Uterus (tissue), 4 donors: ENCODE results near the gene BCAS4. TPM values are rescaled to one million over a fixed set of nuclear protein-coding genes. Genes with fewer than 3 reads are reported as not detected.

Experiments used
- DNase-seq, 2 donors: peaks; one replicate each; pipeline ENCODE4 v3.0.0-alpha.2; 2019 to 2020
- H3K27ac ChIP-seq, 2 donors: fragments of 200-600 bp; sonication (generic); 1 replicate in 1 of 2; 2 replicates in 1 of 2; pipeline ENCODE4 v1.5.1; 2016 to 2018
- H3K27me3 ChIP-seq, 2 donors: fragments of 200-600 bp; sonication (generic); one replicate each; pipeline ENCODE4 v1.5.1; 2018 to 2019; ENCODE audit warnings: control low read depth in 1 of 2
- H3K36me3 ChIP-seq, 2 donors: fragments of 200-600 bp; sonication (generic); one replicate each; pipeline ENCODE4 v1.5.1; 2019; ENCODE audit warnings: control low read depth in 1 of 2
- H3K4me1 ChIP-seq, 2 donors: fragments of 200-600 bp; sonication (generic); one replicate each; pipeline ENCODE4 v1.5.1; 2018 to 2019; ENCODE audit warnings: control low read depth in 1 of 2
- H3K4me3 ChIP-seq, 2 donors: fragments of 200-600 bp; sonication (generic); 1 replicate in 1 of 2; 2 replicates in 1 of 2; pipeline ENCODE4 v1.5.1; 2018 to 2019; ENCODE audit warnings: mild to moderate bottlenecking in 1 of 2
- H3K9me3 ChIP-seq, 2 donors: fragments of 200-600 bp; sonication (generic); one replicate each; pipeline ENCODE4 v1.5.1; 2019; ENCODE audit warnings: control low read depth in 1 of 2
- POLR2A ChIP-seq, 2 donors: fragments of 450-650 bp; IDR thresholded peaks; one replicate each; pipeline ENCODE4 v1.6.1; 2016; ENCODE audit warnings: antibody characterized with exemption in 2 of 2, mild to moderate bottlenecking in 1 of 2, moderate library complexity in 1 of 2
- intact Hi-C: fragments of 100-400 bp; cut with DNase I; formaldehyde crosslinking; loops from one replicate; pipeline ENCODE4 v1.15.1; 2023; ENCODE audit warnings: low total_unique reads
- small RNA-seq: library from RNA; depleted of rRNA; stranded (forward); fragments of <200 nt; gene quantifications from one replicate; pipeline ENCODE3, GENCODE V24; 2016
- total RNA-seq, 4 donors: library from RNA; depleted of rRNA in 3 of 4; stranded (reverse); fragments of >200 nt in 3 of 4; gene quantifications; one replicate each; pipeline versions ENCODE4 v1.1.0 to v1.2.4, GENCODE V29; 2014 to 2023
- TF ChIP-seq, protein P1 (sequence below), 4 experiments: fragments of 200-600 bp in 2 of 4; fragments of 450-650 bp in 2 of 4; sonication (generic) in 2 of 4; IDR thresholded peaks; one replicate each; pipeline ENCODE4 v1.5.1; 2016 to 2019; ENCODE audit warnings: antibody characterized with exemption in 4 of 4, mild to moderate bottlenecking in 2 of 4, moderate library complexity in 1 of 4
- donor health status: DM: yes; HTN: yes; CAD: no.

Gene BCAS4
- total RNA-seq, 4 donors from 2014 or later, result under 0.01 to 9.1 (median 3.5) TPM; not detected in 1

GRCh38 chr20:50920997-50921396 is 126.1 kb downstream of the BCAS4 start:
- no peaks in the 10 kb centered on the region for H3K9me3 ChIP-seq
- intact Hi-C loops, result loop anchor here (10.0 kb wide), 1 partner anchor 126 kb away; the partner anchor contains the start of gene BCAS4
- H3K4me1 ChIP-seq, result peaks cover 0 to 40% of the 10 kb centered on the region in 2 donors
- H3K36me3 ChIP-seq, result no peaks in the 10 kb centered on the region
- H3K4me3 ChIP-seq, result no peak overlapping the region
- no peak for TF ChIP-seq POLR2A (IDR thresholded peaks at IDR 0.05)
- TF ChIP-seq, protein P1, sequence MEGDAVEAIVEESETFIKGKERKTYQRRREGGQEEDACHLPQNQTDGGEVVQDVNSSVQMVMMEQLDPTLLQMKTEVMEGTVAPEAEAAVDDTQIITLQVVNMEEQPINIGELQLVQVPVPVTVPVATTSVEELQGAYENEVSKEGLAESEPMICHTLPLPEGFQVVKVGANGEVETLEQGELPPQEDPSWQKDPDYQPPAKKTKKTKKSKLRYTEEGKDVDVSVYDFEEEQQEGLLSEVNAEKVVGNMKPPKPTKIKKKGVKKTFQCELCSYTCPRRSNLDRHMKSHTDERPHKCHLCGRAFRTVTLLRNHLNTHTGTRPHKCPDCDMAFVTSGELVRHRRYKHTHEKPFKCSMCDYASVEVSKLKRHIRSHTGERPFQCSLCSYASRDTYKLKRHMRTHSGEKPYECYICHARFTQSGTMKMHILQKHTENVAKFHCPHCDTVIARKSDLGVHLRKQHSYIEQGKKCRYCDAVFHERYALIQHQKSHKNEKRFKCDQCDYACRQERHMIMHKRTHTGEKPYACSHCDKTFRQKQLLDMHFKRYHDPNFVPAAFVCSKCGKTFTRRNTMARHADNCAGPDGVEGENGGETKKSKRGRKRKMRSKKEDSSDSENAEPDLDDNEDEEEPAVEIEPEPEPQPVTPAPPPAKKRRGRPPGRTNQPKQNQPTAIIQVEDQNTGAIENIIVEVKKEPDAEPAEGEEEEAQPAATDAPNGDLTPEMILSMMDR (IDR thresholded peaks at IDR 0.05), result no peak
- H3K27ac ChIP-seq, result no peak overlapping the region
- no peaks in the 10 kb centered on the region for H3K27me3 ChIP-seq
- DNase-seq, result no peak

DNA sequence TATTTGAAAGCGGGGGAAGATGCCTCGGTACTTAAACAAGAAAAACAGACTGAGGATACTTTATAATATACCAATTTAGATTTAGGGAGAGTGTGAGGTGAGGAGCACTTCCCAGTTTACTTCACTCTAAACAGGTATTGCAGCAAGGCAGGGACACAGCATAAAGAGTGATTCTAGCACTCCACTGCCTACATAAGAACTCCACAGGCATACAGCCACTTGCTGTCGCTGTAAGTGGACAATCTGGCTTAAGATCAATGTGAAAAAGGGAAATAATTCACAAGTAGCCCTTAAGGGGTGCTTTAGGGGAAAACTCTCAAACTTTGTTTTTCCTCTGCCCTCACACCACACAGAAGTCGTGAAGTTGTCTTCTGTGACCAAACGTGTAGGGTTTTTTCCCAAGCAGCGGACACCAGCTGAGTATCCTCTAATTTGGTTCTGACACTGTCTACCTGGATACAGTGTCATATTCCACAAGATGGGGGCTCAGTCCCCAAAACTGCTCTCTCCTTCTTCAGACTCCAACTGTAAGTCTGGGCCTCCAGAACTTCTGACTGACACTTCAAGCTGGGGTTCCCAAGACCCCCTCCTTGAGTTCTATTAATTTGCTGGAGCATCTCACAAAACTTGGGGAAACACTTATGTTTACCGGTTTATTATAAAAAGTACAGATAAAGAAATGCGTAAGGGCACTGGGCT is 127.1 kb downstream of the BCAS4 start:
- Histone ChIP-seq H3K4me1 (peaks cover 0 to 39% of the 10 kb centered on the region in 2 donors), H3K4me3 (no peak overlapping the region), H3K27ac (no peak overlapping the region), H3K27me3 (no peaks in the 10 kb centered on the region), H3K36me3 (no peaks in the 10 kb centered on the region), H3K9me3 (no peaks in the 10 kb centered on the region)
- no peak for DNase-seq
- intact Hi-C loops, result loop anchor here (10.0 kb wide), 1 partner anchor 127 kb away; the partner anchor contains the start of gene BCAS4
- TF ChIP-seq POLR2A (IDR thresholded peaks at IDR 0.05), result no peak
- TF ChIP-seq, protein P1 (IDR thresholded peaks at IDR 0.05), result no peak

- Histone ChIP-seq H3K4me3 (no peak overlapping the region), H3K9me3 (no peaks in the 10 kb centered on the region), H3K27ac (no peak overlapping the region), H3K27me3 (no peaks in the 10 kb centered on the region), H3K4me1 (peaks cover 6 to 28% of the 10 kb centered on the region in 2 donors), H3K36me3 (no peaks in the 10 kb centered on the region)
- no peak for DNase-seq
- intact Hi-C loops, result loop anchor here (10.0 kb wide), 1 partner anchor 130 kb away; the partner anchor contains the start of gene BCAS4
- TF ChIP-seq, protein P1 (IDR thresholded peaks at IDR 0.05), result no peak
- TF ChIP-seq POLR2A (IDR thresholded peaks at IDR 0.05), result no peak
These were observed 129.5 kb downstream of the BCAS4 start for GRCh38 chr20:50924261-50924920.

- Histone ChIP-seq H3K36me3 (no peaks in the 10 kb centered on the region), H3K9me3 (no peaks in the 10 kb centered on the region), H3K4me3 (no peak overlapping the region), H3K27ac (no peak overlapping the region), H3K4me1 (peaks cover 7 to 19% of the 10 kb centered on the region in 2 donors), H3K27me3 (no peaks in the 10 kb centered on the region)
- intact Hi-C loops, result loop anchor here (10.0 kb wide), 1 partner anchor 132 kb away; the partner anchor contains the start of gene BCAS4
- TF ChIP-seq POLR2A (IDR thresholded peaks at IDR 0.05), result no peak
- TF ChIP-seq, protein P1 (IDR thresholded peaks at IDR 0.05), result no peak
- no peak for DNase-seq
These were observed 131.7 kb downstream of the BCAS4 start for GRCh38 chr20:50926530-50926929.

Small RNA genes within 50 kb of the gene (small RNA-seq; reads per million reads assigned to genes)
- not detected for gene TMSB4XP6

Other genes with a start within 250 kb of the BCAS4 start
- 10 to 100 TPM in 3 of 4 donors, 1 to 10 TPM in 1; 9.1 to 85.4 (median 17.8) TPM for gene RIPOR3, start 103.5 kb upstream of the BCAS4 start, total RNA-seq
- 10 to 100 TPM in 2 of 4 donors, 1 to 10 TPM in 2; 2.0 to 13.2 (median 7.8) TPM for gene PARD6B, start 63.5 kb upstream of the BCAS4 start, total RNA-seq
- 10 to 100 TPM; 30.6 to 90.1 (median 63.1) TPM for gene ADNP, start 136.4 kb downstream of the BCAS4 start, total RNA-seq
- gene DPM1, start 163.5 kb downstream of the BCAS4 start, total RNA-seq, result 100 to 1,000 TPM in 1 of 4 donors, 10 to 100 TPM in 3; 40.4 to 128 (median 64.2) TPM
- 1 to 10 TPM in 3 of 4 donors, under 1 TPM in 1; 0.59 to 8.2 (median 5.9) TPM for gene MOCS3, start 163.8 kb downstream of the BCAS4 start, total RNA-seq
- gene KCNG1, start 228.0 kb downstream of the BCAS4 start, total RNA-seq, result 100 to 1,000 TPM in 1 of 4 donors, 10 to 100 TPM in 2, under 1 TPM in 1; 0.88 to 109 (median 44.1) TPM